ENCODE data around the gene EFNA5. TPM values are rescaled to one million over a fixed set of nuclear protein-coding genes. Genes with fewer than 3 reads are reported as not detected.

EFNA5 gene
- total RNA-seq, 2 experiments from 2014 or later: not detected

- H3K4me1 ChIP-seq (ENCODE audit: insufficient read depth, low read length): peaks cover 16% of the 10 kb centered on the region
- POLR2A ChIA-PET: no interaction called here
- no peaks in the 10 kb centered on the region for H3K27me3 ChIP-seq (ENCODE audit: control insufficient read depth in 1 of 2, insufficient read depth in 2 of 2, low read length in 2 of 2)
- H3K36me3 ChIP-seq (ENCODE audit: insufficient read depth, low read length): no peaks in the 10 kb centered on the region
- no peaks in the 10 kb centered on the region for H3K36me3 Mint-ChIP-seq (ENCODE audit: low read depth)
- CTCF ChIA-PET: no interaction called here
- H3K9me3 ChIP-seq (ENCODE audit: control insufficient read depth in 1 of 2, insufficient read depth in 1 of 2, low read length in 2 of 2): no peaks in the 10 kb centered on the region
- peaks cover 24% of the 10 kb centered on the region for H3K27me3 Mint-ChIP-seq
- no peak for TF ChIP-seq CTCF (IDR thresholded peaks at IDR 0.05)
- intact Hi-C loops (cut with DNase I, micrococcal nuclease): loop anchor here in 1 of 2 experiments (10.0 kb wide), 1 partner anchor 775 kb away; no protein-coding TSS in a partner anchor
- DNase-seq (no peak), ATAC-seq (ENCODE audit: poor library complexity) (no peak)
- no peak overlapping the region for H3K27ac ChIP-seq (ENCODE audit: low read depth in 1 of 2, low read length in 2 of 2)
- no peak overlapping the region for H3K27ac Mint-ChIP-seq
- H3K4me3 Mint-ChIP-seq: no peak overlapping the region
- H3K9me3 Mint-ChIP-seq: no peaks in the 10 kb centered on the region
- no peak overlapping the region for H3K4me3 ChIP-seq (ENCODE audit: low read length)
- peaks cover 16% of the 10 kb centered on the region for H3K4me1 Mint-ChIP-seq (ENCODE audit: low read depth)
Observed at GRCh38 chr5:107570181-107570580, 100.6 kb downstream of the EFNA5 start.

GRCh38 chr5:107567901-107568671 lies 102.7 kb downstream of the EFNA5 start:
- Histone ChIP-seq H3K36me3 (ENCODE audit: insufficient read depth, low read length) (no peaks in the 10 kb centered on the region), H3K9me3 (ENCODE audit: control insufficient read depth in 1 of 2, insufficient read depth in 1 of 2, low read length in 2 of 2) (no peaks in the 10 kb centered on the region), H3K27ac (ENCODE audit: low read depth in 1 of 2, low read length in 2 of 2) (no peak overlapping the region), H3K4me3 (ENCODE audit: low read length) (no peak overlapping the region), H3K27me3 (ENCODE audit: control insufficient read depth in 1 of 2, insufficient read depth in 2 of 2, low read length in 2 of 2) (peaks cover 0 to 4% of the 10 kb centered on the region in 2 experiments), H3K4me1 (ENCODE audit: insufficient read depth, low read length) (peaks cover 16% of the 10 kb centered on the region)
- H3K27me3 Mint-ChIP-seq: peaks cover 9% of the 10 kb centered on the region
- intact Hi-C loops (cut with DNase I, micrococcal nuclease): no loop called here
- POLR2A ChIA-PET: no interaction called here
- H3K4me3 Mint-ChIP-seq: no peak overlapping the region
- CTCF ChIA-PET: no interaction called here
- TF ChIP-seq CTCF (IDR thresholded peaks at IDR 0.05): no peak
- no peaks in the 10 kb centered on the region for H3K36me3 Mint-ChIP-seq (ENCODE audit: low read depth)
- peaks cover 16% of the 10 kb centered on the region for H3K4me1 Mint-ChIP-seq (ENCODE audit: low read depth)
- no peak overlapping the region for H3K27ac Mint-ChIP-seq
- ATAC-seq (ENCODE audit: poor library complexity) (no peak), DNase-seq (no peak)
- H3K9me3 Mint-ChIP-seq: no peaks in the 10 kb centered on the region

- no peak for ATAC-seq (ENCODE audit: poor library complexity)
- POLR2A ChIA-PET: no interaction called here
Observed at GRCh38 chr5:107566986-107567385, 103.8 kb downstream of the EFNA5 start.

More at GRCh38 chr5:107566986-107567385, 103.8 kb downstream of the EFNA5 start:
- Mint-ChIP-seq H3K4me1 (ENCODE audit: low read depth) (peaks cover 16% of the 10 kb centered on the region), H3K36me3 (ENCODE audit: low read depth) (no peaks in the 10 kb centered on the region), H3K9me3 (no peaks in the 10 kb centered on the region), H3K27ac (no peak overlapping the region), H3K27me3 (peaks cover under 1% of the 10 kb centered on the region), H3K4me3 (no peak overlapping the region)
- Histone ChIP-seq H3K4me3 (ENCODE audit: low read length) (no peak overlapping the region), H3K27me3 (ENCODE audit: control insufficient read depth in 1 of 2, insufficient read depth in 2 of 2, low read length in 2 of 2) (peaks cover 0 to 4% of the 10 kb centered on the region in 2 experiments), H3K4me1 (ENCODE audit: insufficient read depth, low read length) (peaks cover 12% of the 10 kb centered on the region), H3K36me3 (ENCODE audit: insufficient read depth, low read length) (no peaks in the 10 kb centered on the region), H3K27ac (ENCODE audit: low read depth in 1 of 2, low read length in 2 of 2) (no peak overlapping the region), H3K9me3 (ENCODE audit: control insufficient read depth in 1 of 2, insufficient read depth in 1 of 2, low read length in 2 of 2) (no peaks in the 10 kb centered on the region)
- DNase-seq: no peak
- intact Hi-C loops (cut with DNase I, micrococcal nuclease): no loop called here
- TF ChIP-seq CTCF (IDR thresholded peaks at IDR 0.05): no peak
- CTCF ChIA-PET: no interaction called here

Measured in CD4-positive, alpha-beta T cell (primary cell).